HG03025 (cell line): Measurements from ENCODE around the gene CLDN14.
"Not testable (repeated sequence)": the region's sequence is repeated elsewhere in the genome, so short reads cannot be mapped to it uniquely, and the experiment has no call there.

Experiments
- ATAC-seq: cut with Tn5 transposase; IDR thresholded peaks from one replicate; pipeline ENCODE4 v1.9.1; 2021; ENCODE audit warnings: mild to moderate bottlenecking, moderate library complexity; ENCODE audit not compliant: unreplicated experiment, low FRiP score

The CLDN14 gene

DNA sequence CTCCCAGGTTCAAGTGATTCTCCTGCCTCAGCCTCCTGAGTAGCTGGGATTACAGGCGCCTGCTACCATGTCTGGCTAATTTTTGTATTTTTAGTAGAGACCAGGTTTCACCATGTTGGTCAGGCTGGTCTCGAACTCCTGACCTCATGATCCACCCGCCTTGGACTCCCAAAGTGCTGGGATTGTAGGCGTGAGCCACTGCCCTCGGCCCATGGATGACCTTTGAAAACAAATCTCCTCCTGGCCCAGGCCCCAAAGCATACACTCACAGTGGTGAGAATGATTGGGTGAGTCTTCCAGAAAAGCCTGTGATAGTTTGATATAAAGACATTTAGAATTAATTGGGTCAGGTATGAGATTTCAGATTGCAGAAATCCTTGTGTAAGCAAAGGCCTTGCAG is 3.4 kb downstream of the CLDN14 start:
- not testable (repeated sequence) for ATAC-seq

DNA sequence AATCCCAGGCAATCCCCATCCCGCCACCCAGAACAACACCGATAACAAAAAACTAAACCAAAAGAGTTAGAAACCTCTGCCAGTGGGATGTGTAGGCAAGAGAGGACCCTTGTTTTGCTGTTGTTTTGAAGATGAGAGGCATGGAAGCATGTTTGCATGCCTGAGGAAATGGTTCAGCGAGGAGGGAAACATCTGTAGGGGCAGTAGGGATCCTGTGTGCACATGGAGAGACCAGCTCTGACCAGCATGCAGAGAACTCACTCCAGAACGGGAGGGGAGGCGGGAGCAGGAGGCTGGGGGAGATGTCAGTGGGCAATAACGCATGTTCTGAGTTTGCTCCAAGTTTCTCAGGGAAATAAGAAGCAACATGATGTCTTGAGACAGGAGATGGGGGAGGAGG is 5.3 kb downstream of the CLDN14 start:
- no peak for ATAC-seq

DNA sequence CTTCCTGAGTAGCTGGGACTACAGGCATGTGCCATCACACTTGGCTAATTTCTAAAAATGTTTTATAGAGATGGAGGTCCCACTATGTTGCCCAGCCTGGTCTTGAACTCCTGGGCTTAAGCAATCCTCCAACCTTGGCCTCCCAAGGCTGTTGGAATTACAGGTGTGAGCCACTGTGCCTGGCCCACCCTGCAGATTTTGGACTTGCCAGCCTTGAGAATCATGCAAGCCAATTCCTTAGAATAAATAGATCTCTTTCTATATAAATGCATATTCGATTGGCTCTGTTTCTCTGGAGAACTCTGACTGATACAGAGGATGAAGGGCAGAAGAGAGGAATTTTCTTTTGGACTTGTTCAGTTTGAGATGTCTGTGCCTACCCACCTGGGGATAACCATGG is 6.7 kb downstream of the CLDN14 start:
- no peak for ATAC-seq

DNA sequence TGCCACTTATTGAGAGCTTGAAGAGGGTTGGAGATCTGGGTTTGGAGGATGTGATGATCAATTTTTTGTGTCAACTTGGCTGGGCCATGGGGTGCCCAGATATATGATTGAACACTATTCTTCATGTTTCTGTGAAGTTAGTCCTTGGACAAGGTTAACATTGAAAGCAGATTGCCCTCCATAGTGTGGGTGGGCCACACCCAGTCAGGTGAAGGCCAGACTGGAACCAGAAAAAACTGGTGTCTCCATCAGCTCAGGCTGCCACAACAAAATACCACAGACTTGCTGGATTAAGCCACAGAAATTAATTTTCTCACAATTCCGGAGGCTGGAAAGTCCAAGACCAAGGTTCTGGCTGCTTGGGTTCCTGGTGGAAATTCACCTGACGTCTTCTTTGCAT is 7.5 kb downstream of the CLDN14 start:
- no peak for ATAC-seq

GRCh38 chr21:36471254-36471723 is 8.6 kb downstream of the CLDN14 start:
- no peak for ATAC-seq

DNA sequence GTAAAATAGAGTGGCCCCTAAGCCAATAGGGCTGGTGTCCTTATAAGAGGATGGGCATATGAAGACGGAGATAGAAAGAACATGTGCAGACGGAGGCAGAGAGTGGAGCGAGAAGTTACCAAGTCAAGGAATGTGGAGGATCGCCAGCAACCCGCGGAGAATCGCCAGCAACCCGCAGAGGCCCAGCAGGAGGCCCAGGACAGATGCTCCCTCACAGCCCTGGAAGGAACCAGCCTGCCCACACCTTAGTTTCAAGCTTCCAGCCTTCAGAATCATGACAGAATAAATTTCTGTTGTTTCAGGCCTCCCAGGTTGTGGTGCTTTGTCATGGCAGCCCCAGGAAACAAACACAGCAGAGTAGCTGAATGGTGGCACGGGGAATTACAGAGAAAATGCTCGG is 9.6 kb downstream of the CLDN14 start:
- no peak for ATAC-seq

GRCh38 chr21:36466061-36466511 is 13.8 kb downstream of the CLDN14 start:
- ATAC-seq, result no peak

DNA sequence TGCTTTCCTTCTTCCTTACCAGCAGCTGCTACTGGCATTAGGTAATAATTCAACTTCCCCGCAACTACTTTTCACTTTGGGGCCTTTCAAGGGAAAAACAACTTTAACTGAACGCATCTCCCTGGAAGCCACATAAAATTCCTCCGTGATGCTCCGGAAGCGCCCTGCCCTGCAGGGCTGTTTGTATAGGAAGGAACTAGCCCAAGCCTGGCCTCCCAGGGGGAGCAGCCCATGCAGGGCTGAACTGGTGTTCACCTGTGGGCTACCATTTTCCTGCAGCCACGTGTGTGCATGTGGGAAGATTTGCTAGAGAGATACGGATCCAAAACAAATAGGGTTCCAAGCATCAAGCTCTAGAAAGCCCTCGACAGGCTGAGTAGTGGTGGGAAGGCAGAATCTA is 14.4 kb downstream of the CLDN14 start:
- no peak for ATAC-seq

DNA sequence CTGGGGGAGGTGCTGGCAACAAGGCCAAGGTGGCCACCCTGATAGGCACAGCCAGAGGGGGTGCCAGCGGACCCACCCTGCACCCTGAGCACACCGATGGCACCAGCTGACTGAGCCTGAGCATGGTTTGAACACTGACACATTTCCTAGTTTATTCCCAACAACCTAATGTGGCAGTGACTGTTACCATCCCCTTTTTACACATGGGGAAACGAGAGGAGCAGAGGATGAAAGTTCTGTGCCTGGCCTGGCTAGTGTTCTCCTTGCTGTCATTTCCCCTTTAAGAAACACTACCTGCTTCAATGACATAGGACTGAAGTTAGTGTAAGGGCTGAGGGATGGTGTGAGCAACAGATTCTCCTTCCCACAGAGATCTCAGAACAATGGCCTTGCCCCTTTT is 15.3 kb downstream of the CLDN14 start:
- no peak for ATAC-seq

DNA sequence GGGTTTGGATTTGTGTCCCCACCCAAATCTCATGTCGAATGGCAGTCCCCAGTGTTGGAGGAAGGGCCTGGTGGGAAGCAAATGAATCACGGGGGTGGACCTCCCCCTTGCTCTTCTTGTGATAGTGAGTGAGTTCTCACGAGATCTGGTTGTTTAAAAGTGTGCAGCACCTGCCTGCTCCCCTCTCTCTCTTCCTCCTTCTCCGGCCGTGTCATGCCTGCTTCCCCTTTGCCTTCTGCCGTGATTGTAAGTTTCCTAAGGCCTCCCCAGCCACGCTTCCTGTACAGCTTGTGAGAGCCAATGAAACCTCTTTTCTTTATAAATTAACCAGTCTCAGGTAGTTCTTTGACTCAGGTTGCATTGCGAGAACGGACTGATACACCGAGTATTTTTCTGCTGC is 15.9 kb downstream of the CLDN14 start:
- no peak for ATAC-seq

DNA sequence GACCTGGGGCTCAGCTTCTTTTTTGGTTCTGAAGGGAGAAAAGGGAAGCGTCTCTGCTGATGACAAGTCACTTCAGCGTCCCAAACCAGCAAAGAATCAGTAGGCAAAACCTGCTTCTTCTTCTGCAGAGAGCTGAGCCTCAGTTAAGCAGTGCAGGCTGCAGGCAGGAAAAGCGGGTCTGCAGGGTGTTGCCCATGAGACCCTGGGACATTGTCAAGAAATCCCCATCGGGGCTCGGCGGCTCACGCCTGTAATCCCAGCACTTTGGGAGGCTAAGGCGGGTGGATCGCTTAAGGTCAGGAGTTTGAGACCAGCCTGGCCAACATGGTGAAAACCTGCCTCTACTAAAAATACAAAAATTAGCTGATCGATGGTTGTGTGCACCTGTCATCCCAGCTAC is 16.7 kb downstream of the CLDN14 start:
- no peak for ATAC-seq

DNA sequence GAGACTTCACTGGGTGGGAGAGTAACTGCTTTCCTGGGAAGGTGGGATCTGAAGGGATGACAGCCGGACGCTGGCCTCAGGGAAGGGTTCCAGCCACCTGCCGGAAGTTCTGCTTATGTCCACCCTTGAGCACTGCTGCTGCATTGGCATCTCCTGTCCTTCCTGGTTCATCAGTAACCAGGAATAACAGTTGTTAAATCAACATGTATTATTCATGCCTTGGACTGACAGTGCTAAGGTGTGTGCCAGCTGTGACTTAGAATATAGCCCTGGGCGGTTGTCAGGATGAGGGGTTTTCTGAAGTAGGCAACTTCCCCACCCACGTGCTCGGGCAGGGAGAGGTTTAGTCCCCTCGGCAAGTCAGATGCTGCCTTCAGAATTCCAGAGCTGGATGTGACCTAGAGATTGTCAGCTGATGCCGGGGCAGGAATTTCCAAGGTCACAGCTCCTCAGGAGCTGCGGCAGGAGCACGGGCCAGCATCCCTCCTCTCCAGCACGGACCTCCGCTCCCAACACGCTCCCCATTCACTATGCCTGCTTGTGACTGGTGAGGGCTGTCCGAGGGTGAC is 17.9 kb downstream of the CLDN14 start:
- no peak for ATAC-seq

- ATAC-seq, result no peak
Measured at GRCh38 chr21:36461277-36461917, 18.5 kb downstream of the CLDN14 start.

- no peak for ATAC-seq
Measured at GRCh38 chr21:36460866-36461265, 19.1 kb downstream of the CLDN14 start.

GRCh38 chr21:36459098-36459497 is 20.8 kb downstream of the CLDN14 start:
- no peak for ATAC-seq

DNA sequence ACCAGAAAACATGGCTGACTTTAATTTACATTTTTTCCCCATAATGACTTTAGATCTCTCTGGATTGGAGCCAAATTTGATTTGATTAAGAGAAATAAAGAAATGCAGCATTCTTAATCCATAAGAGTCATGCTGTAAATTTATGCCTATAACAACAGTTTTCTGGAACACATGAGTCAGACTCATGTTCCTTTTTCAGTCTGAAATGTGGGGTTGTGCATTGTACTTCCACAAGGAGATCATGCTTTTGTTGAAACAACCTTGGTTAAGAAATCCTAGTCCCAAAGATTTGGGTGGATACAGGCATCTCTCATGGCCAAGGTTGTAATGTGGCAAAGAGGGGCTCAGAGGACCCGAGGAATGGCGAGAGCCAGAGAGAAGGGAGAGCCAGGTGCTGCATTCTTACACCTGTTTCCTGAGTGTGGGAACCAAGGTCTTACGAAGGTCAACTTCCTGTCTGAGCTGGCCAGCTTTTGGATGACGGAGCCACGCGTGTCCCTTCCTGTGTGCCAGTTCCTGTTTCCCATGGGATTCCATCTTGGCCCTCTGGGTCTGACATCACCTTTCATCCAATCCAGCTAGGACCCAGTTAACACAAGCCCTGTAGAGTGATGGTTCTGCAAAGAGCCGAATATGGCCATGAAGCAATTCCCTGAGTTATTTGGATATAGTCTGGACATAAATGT is 23.1 kb downstream of the CLDN14 start:
- no peak for ATAC-seq

- no peak for ATAC-seq
Measured at GRCh38 chr21:36454706-36455105, 25.2 kb downstream of the CLDN14 start.

- no peak for ATAC-seq
Measured at GRCh38 chr21:36454093-36454531, 25.8 kb downstream of the CLDN14 start.

DNA sequence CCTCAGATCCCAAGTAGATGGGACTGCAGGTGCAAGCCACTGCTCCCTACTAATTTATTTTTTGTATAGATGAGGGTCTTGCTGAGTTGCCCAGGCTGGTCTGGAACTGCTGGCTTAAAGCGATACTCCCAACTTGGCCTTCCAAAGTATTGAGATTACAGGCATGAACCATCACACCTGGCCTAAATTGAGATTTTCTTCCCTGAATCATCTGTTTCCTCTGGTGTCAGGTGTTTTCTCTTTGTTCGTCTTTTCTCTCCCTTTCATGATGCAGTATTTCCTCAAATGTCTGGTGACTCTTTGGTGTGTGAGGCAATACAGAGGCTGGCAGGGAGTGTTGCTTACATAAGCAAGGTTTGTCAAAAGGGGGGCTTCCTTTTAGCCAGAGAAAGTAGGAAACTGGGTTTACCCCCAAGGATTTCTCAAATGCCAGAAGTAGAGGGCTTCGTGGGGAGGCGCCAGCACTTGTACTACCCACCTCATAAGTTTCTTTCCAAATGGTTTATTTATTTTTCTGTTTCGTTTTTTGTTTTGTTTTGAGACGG is 27.6 kb downstream of the CLDN14 start:
- ATAC-seq, result no peak

GRCh38 chr21:36451506-36451905 is 28.4 kb downstream of the CLDN14 start:
- ATAC-seq, result no peak

DNA sequence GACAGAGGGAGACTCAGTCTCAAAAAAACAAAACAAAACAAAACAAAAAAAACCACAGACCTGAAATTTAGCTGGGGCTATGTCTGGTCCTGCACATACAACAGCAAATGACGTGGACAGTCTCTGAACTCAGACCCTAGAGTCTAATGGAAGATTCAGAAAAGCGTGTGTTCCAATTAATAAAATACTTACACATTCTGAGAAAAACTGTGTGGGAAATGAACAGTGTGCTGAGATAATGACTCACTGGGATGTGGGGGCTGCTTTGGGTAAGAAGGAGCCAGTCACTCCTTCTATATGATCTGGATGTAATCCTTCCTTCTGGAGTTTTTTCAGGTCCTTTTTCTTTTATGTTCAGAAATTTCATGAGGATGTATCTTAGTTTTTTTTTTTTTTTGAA is 29.4 kb downstream of the CLDN14 start:
- ATAC-seq, result no peak

GRCh38 chr21:36446301-36446700 is 33.6 kb downstream of the CLDN14 start:
- ATAC-seq, result no peak
